HG02642 (cell line): ENCODE results near the gene FAM124A.

Source experiments
- ATAC-seq: cut with Tn5 transposase; IDR thresholded peaks from one replicate; pipeline ENCODE4 v1.9.1; 2021; ENCODE audit warnings: mild to moderate bottlenecking; ENCODE audit not compliant: unreplicated experiment, poor library complexity

The FAM124A gene

GRCh38 chr13:51218626-51219025 is 3.6 kb upstream of the FAM124A start:
- ATAC-seq = no peak

GRCh38 chr13:51220706-51221105 is 1.5 kb upstream of the FAM124A start:
- ATAC-seq = no peak

- no peak for ATAC-seq
Measured at GRCh38 chr13:51221108-51221507, 1.1 kb upstream of the FAM124A start.

DNA sequence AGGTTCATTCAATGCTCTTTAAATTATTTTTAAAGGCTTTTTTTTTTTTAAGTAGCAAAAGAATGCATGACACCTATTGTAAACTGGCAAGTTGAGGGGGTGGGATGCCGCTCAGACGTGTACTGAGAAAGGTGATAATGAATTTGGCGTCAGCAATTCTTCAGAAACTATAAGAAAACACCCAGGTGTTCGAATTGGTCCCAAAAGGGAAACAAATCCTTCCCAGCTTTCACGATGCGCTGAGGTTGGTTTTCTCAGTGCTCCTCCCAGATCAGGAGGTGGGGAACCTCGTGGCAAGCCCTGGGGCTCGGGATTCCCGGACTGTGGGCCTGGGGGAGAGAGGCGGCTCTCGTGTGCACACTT is 543 bp upstream of the FAM124A start:
- ATAC-seq = no peak

GRCh38 chr13:51222686-51223559 is 725 bp downstream of the FAM124A start:
- ATAC-seq = no peak

DNA sequence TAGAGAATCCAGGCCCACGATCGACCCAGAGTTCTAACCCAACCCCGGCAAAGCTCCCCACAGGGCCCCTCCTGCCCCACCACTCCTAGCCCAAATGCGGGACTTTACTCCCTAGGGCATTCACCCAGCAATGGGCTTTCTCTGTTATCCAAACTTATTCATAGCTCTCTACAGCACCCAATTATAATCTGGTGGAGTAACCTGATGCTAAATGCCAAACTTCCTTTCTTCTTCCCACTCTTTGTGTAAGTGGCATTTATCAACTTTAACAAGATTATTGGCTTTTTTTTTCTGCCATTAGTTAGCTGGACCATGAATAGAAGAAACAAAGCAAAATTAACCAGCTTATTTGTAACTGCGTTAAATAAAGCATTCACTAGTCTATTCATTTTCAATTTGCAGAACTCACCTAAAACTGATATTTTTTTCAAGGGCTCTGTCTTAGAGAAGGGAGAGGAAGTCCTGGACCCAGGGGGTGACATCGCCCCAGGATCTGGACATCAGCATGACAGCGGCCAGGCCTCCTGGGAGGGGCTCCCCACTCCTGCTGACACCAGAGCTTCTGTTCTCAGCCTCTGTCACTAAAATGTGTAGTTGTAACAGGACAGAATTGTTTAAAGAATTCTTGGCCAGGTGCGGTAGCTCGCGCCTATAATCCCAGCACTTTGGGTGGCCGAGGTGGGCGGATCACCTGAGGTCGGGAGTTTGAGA is 1.5 kb downstream of the FAM124A start:
- no peak for ATAC-seq

DNA sequence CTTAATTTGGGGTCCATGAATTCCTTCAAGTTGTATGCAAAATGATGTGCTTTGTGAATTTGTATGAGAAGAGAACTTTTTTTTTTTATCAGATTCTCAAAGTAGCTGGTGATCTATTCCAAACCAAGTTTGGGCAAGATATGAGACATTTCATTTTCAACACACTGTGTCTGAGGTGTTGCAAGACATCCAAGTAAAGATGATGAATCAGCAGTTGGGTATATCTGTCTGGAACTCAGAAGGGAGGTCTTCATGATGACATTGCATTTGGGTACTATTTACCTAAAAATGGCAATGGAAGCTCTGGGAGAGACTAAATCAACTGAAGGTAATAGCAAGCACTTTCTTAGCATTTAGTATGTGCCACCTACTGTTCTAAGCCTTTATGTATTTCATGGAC is 2.8 kb downstream of the FAM124A start:
- ATAC-seq = no peak

- no peak for ATAC-seq
Measured at GRCh38 chr13:51227404-51227803, 5.2 kb downstream of the FAM124A start.

DNA sequence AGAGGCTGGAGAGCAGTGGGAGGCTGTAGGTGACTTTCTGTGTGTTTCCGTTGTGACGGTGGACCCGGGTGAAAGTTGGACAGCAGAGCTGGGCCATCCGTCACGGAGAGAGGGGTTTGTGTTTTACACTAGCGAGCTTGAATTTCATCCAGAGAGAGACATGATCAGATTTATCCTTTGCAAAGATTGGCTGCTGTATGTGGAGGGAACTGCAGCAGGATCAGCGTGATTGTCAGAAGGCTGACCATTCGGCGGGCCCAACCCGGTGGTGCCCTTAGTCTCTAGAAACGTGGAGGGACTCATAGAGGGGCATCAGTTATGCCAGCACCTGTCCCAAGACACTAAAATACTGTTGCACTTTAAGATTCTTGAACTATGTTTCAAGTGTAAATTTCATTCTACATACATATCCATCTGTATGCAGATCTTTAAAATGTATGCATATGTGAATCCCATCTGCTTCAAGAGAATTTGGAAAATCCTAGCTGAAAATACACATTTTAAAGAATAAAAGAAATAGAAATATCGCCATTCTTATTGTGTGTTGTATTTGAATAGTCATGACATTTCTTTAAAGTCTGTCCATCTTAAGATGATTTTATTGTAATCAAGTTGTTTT is 7.0 kb downstream of the FAM124A start:
- no peak for ATAC-seq

- no peak for ATAC-seq
Measured at GRCh38 chr13:51229731-51230130, 7.5 kb downstream of the FAM124A start.

DNA sequence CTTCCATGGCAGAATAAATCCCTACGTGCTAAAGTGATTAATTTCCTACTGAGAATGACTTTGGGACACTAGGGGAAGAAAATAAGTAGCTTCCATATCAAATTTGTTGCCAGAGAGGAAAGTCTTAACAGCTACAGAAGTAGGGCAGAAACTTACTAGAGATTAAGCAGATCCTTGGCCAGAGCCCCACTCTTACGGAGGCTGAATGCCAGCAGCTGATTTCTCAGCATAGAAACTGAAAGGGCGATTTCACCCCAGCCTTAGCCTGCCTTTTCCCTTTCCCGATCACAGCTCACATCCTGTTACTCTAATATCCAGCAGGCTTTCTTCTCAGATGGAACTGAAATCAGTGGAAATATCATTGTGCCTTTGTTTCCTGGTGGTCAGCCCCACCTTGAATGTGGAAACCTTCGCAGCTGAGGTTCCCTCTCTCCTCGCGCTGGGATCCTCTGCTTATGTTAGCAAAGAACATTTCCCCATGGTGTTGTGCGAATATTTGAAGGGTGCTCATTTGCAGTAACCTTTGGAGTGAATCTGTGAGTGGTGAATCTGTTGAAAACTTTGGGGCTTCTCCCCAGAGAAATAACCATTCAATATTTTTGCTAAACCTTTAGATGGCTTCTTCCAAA is 8.4 kb downstream of the FAM124A start:
- ATAC-seq = no peak

DNA sequence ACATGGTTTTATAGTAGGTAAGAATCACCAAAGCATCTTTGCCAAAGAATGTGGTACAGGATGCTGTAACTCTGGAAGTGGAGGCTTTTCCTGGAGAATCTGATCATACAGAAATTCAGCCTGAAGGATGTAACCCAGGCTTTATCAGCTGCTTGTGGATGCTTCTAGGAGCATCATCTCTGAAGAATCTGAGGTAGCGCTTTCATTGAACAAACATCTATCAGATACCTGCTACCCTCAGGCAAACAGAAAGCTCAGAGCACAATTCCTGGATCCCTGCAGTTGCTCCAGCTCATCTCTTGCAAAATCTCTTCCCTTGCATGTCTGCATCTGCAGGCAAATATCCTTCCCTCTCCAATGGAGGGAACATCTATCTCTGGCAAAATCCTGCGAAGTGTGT is 9.3 kb downstream of the FAM124A start:
- ATAC-seq = no peak

- no peak for ATAC-seq
Measured at GRCh38 chr13:51232328-51232727, 10.1 kb downstream of the FAM124A start.

GRCh38 chr13:51233117-51233826 is 11.1 kb downstream of the FAM124A start:
- ATAC-seq = no peak

DNA sequence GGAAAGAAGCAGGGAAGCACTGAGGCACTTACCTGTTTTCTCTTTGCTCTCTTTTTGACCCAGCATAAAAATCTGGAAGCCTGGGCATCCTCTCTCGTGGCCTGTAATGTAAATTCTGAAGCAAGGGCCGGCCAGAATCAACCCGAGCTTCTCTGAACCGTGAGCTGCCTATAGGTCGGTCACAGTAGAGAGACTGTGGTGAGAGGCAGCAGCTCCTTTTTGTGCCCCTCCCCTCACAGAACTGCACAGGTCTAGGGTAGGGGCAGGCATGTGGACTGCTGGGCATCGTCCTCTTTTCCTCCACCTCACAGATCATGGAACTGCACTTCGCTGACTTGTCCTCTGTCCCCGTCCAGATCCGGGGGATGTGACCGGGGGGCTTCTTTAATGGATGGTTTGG is 12.5 kb downstream of the FAM124A start:
- no peak for ATAC-seq

- no peak for ATAC-seq
Measured at GRCh38 chr13:51235186-51235585, 13.0 kb downstream of the FAM124A start.

DNA sequence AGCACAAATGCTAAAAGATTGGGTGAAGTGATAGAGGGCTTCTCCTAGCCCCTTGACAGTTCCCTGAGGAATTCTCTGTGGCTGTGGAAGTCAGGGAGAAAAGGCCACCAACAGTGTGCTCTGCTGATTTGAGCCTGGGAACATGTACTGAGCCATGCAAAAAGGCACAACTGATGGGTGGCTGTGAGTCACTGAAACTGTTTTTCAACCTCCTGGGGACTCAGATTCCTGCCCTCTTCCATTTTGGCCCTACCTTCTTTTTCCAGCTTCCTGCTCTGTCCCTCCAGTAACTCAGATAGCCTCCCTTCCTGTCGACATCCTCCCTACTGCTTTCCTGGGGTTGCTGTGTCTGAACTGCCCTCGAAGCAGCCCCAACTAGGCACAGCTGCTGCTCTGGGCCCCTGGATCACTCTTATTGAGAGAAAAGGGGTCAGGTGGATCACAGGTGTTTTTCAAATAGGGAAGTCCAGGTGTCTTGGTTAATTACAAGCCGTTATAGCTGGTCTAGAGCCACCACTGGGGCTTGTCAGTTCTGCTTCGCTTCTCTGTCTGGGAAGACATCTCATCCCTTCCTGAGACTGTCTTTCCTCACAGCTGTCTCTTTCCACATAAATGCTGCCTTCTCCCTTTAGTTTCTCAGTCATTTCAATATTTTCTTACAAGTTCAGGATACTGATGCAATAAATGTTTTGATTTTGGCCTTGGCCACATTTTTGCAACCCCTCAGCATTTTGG is 13.7 kb downstream of the FAM124A start:
- ATAC-seq = no peak

DNA sequence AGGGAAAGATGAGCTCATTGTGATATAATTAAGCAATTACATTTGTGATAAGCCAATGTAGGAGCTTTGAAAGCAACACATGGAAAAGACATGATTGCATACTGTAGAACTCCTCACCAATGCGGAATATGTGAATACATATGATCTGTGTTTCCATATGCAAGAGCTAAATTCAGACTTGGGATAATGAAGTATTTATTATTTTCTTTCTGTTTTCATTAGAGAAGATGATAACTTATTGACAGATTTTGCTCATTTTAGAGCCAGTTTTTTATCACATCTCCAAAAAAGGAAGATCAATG is 14.2 kb downstream of the FAM124A start:
- no peak for ATAC-seq

GRCh38 chr13:51237386-51237785 is 15.2 kb downstream of the FAM124A start:
- no peak for ATAC-seq

- no peak for ATAC-seq
Measured at GRCh38 chr13:51237887-51238286, 15.7 kb downstream of the FAM124A start.
